CD4-positive, alpha-beta T cell treated with Interleukin-2 at 100 ng/mL for 4 hours (primary cell): ENCODE data around the gene DOCK8.
A peak's percentile ranks its signal among the peaks of the same experiment; 100 is the strongest.

ENCODE experiments used
- DNase-seq: peaks from one replicate; pipeline ENCODE4 v3.0.0-alpha.2; 2020; ENCODE audit warnings: low spot score

DOCK8 gene

GRCh38 chr9:414595-414994 is 199.9 kb downstream of the DOCK8 start:
- no peak for DNase-seq

- no peak for DNase-seq
Measured at GRCh38 chr9:419571-420171, 205.0 kb downstream of the DOCK8 start.

- no peak for DNase-seq
Measured at GRCh38 chr9:421896-422295, 207.2 kb downstream of the DOCK8 start.

- no peak for DNase-seq
Measured at GRCh38 chr9:426264-426663, 211.6 kb downstream of the DOCK8 start.

- DNase-seq: no peak
Measured at GRCh38 chr9:426976-427375, 212.3 kb downstream of the DOCK8 start.

- no peak for DNase-seq
Measured at GRCh38 chr9:431701-432100, 217.0 kb downstream of the DOCK8 start.

- DNase-seq: no peak
Measured at GRCh38 chr9:436482-436881, 221.8 kb downstream of the DOCK8 start.

- no peak for DNase-seq
Measured at GRCh38 chr9:437066-437465, 222.4 kb downstream of the DOCK8 start.

- DNase-seq: no peak
Measured at GRCh38 chr9:437574-438001, 222.9 kb downstream of the DOCK8 start.

GRCh38 chr9:438066-438465 is 223.4 kb downstream of the DOCK8 start:
- DNase-seq: no peak

GRCh38 chr9:438961-439768 is 224.5 kb downstream of the DOCK8 start:
- no peak for DNase-seq

GRCh38 chr9:441126-441525 is 226.5 kb downstream of the DOCK8 start:
- DNase-seq: no peak

GRCh38 chr9:444528-444927 is 229.9 kb downstream of the DOCK8 start:
- no peak for DNase-seq

GRCh38 chr9:445033-445432 is 230.4 kb downstream of the DOCK8 start:
- DNase-seq: no peak

- no peak for DNase-seq
Measured at GRCh38 chr9:446074-446699, 231.5 kb downstream of the DOCK8 start.

GRCh38 chr9:447230-448025 is 232.8 kb downstream of the DOCK8 start:
- peak; percentile 86 for DNase-seq

- no peak for DNase-seq
Measured at GRCh38 chr9:450057-450456, 235.4 kb downstream of the DOCK8 start.

GRCh38 chr9:450561-450960 is 235.9 kb downstream of the DOCK8 start:
- no peak for DNase-seq

GRCh38 chr9:453832-454231 is 239.2 kb downstream of the DOCK8 start:
- no peak for DNase-seq

- DNase-seq: no peak
Measured at GRCh38 chr9:456365-456764, 241.7 kb downstream of the DOCK8 start.

GRCh38 chr9:458590-458989 is 243.9 kb downstream of the DOCK8 start:
- DNase-seq: no peak
